ENCODE data around the gene MDM2. TPM values are rescaled to one million over a fixed set of nuclear protein-coding genes. Genes with fewer than 3 reads are reported as not detected.

The MDM2 gene
- total RNA-seq, 1 experiment from 2014 or later = 95.2 TPM

GRCh38 chr12:68893741-68894140 lies 85.8 kb downstream of the MDM2 start:
- Histone ChIP-seq H4K20me1 (ENCODE audit: insufficient read depth) (no peaks in the 10 kb centered on the region), H3K4me2 (no peak overlapping the region), H3K4me3 (no peak overlapping the region), H3F3A (ENCODE audit: insufficient read depth, low read depth) (no peaks in the 10 kb centered on the region), H3K9me3 (ENCODE audit: insufficient read depth, low read depth) (no peaks in the 10 kb centered on the region), H3K9me2 (ENCODE audit: insufficient read depth) (no peaks in the 10 kb centered on the region), H3K27ac (no peak overlapping the region), H3K27me3 (ENCODE audit: insufficient read depth, low read depth) (no peaks in the 10 kb centered on the region), H3K4me1 (replicated peaks; ENCODE audit: insufficient read depth) (no peaks in the 10 kb centered on the region), H3K79me2 (ENCODE audit: low read depth) (no peaks in the 10 kb centered on the region), H3K36me3 (ENCODE audit: low read depth) (no peaks in the 10 kb centered on the region), H2AFZ (no peak overlapping the region)
- no peak for TF ChIP-seq EZH2 (IDR thresholded peaks at IDR 0.05; ENCODE audit: low read depth)
- TF ChIP-seq, protein P1, sequence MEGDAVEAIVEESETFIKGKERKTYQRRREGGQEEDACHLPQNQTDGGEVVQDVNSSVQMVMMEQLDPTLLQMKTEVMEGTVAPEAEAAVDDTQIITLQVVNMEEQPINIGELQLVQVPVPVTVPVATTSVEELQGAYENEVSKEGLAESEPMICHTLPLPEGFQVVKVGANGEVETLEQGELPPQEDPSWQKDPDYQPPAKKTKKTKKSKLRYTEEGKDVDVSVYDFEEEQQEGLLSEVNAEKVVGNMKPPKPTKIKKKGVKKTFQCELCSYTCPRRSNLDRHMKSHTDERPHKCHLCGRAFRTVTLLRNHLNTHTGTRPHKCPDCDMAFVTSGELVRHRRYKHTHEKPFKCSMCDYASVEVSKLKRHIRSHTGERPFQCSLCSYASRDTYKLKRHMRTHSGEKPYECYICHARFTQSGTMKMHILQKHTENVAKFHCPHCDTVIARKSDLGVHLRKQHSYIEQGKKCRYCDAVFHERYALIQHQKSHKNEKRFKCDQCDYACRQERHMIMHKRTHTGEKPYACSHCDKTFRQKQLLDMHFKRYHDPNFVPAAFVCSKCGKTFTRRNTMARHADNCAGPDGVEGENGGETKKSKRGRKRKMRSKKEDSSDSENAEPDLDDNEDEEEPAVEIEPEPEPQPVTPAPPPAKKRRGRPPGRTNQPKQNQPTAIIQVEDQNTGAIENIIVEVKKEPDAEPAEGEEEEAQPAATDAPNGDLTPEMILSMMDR (conservative IDR thresholded peaks at IDR 0.05) = no peak
- ChIA-PET CTCF (no interaction called here), POLR2A (ENCODE audit: unreplicated experiment) (no interaction called here)
- BruUV-seq (replicated peaks) = no TSS peak
- intact Hi-C loops (cut with micrococcal nuclease; ENCODE audit: unreplicated experiment) = no loop called here
- no peak for DNase-seq

GRCh38 chr12:68894276-68894855 lies 86.4 kb downstream of the MDM2 start:
- no peak for DNase-seq
- ChIA-PET CTCF (no interaction called here), POLR2A (ENCODE audit: unreplicated experiment) (no interaction called here)
- Histone ChIP-seq H3K36me3 (ENCODE audit: low read depth) (no peaks in the 10 kb centered on the region), H3K79me2 (ENCODE audit: low read depth) (no peaks in the 10 kb centered on the region), H3K4me3 (no peak overlapping the region), H3K4me1 (replicated peaks; ENCODE audit: insufficient read depth) (no peaks in the 10 kb centered on the region), H3K4me2 (no peak overlapping the region), H3F3A (ENCODE audit: insufficient read depth, low read depth) (no peaks in the 10 kb centered on the region), H2AFZ (no peak overlapping the region), H3K9me3 (ENCODE audit: insufficient read depth, low read depth) (no peaks in the 10 kb centered on the region), H3K27ac (no peak overlapping the region), H3K27me3 (ENCODE audit: insufficient read depth, low read depth) (no peaks in the 10 kb centered on the region), H4K20me1 (ENCODE audit: insufficient read depth) (no peaks in the 10 kb centered on the region), H3K9me2 (ENCODE audit: insufficient read depth) (no peaks in the 10 kb centered on the region)
- TF ChIP-seq, protein P1 (conservative IDR thresholded peaks at IDR 0.05) = no peak
- TF ChIP-seq EZH2 (IDR thresholded peaks at IDR 0.05; ENCODE audit: low read depth) = no peak
- no TSS peak for BruUV-seq (replicated peaks)
- intact Hi-C loops (cut with micrococcal nuclease; ENCODE audit: unreplicated experiment) = no loop called here

- intact Hi-C loops (cut with micrococcal nuclease; ENCODE audit: unreplicated experiment) = no loop called here
- H3K4me3 ChIP-seq = no peak overlapping the region
- H3K27ac ChIP-seq = no peak overlapping the region
- no peaks in the 10 kb centered on the region for H4K20me1 ChIP-seq (ENCODE audit: insufficient read depth)
- H3K27me3 ChIP-seq (ENCODE audit: insufficient read depth, low read depth) = no peaks in the 10 kb centered on the region
- no peak overlapping the region for H3K4me2 ChIP-seq
- H3K9me3 ChIP-seq (ENCODE audit: insufficient read depth, low read depth) = no peaks in the 10 kb centered on the region
- ChIA-PET POLR2A (ENCODE audit: unreplicated experiment) (no interaction called here), CTCF (interaction anchor here (0.7 kb wide), 1 partner anchor 261 kb away, joined by 5 read pairs; no protein-coding TSS in a partner anchor)
- H3K9me2 ChIP-seq (ENCODE audit: insufficient read depth) = no peaks in the 10 kb centered on the region; the same call in 1 of the 2 replicates
- no peak overlapping the region for H2AFZ ChIP-seq
- no peaks in the 10 kb centered on the region for H3F3A ChIP-seq (ENCODE audit: insufficient read depth, low read depth)
- H3K79me2 ChIP-seq (ENCODE audit: low read depth) = no peaks in the 10 kb centered on the region
- DNase-seq = no peak
- no peaks in the 10 kb centered on the region for H3K4me1 ChIP-seq (replicated peaks; ENCODE audit: insufficient read depth)
- no peak for TF ChIP-seq EZH2 (IDR thresholded peaks at IDR 0.05; ENCODE audit: low read depth)
- TF ChIP-seq, protein P1 (conservative IDR thresholded peaks at IDR 0.05) = no peak
- BruUV-seq (replicated peaks) = no TSS peak
- no peaks in the 10 kb centered on the region for H3K36me3 ChIP-seq (ENCODE audit: low read depth)
These were observed 89.0 kb downstream of the MDM2 start for GRCh38 chr12:68896881-68897540.
